Measurements from ENCODE around the gene MCM8.

The MCM8 gene

DNA sequence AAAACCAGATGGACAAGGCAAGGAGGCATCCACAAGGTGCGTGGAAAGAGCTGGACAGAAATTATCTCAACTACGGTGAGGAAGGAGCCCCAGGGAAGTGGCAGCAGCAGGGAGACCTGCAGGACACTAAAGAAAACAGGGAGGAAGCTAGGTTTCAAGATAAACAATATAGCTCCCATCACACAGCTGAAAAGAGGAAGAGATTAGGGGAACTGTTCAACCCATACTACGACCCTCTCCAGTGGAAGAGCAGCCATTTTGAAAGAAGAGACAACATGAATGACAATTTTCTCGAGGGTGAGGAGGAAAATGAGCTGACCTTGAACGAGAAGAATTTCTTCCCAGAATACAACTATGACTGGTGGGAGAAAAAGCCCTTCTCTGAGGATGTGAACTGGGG, 27.0 kb upstream of the MCM8 start:
- no peak overlapping the region for H3K27ac ChIP-seq (ENCODE audit: low read depth, low read length)
- no peaks in the 10 kb centered on the region for H4K20me1 ChIP-seq (ENCODE audit: control insufficient read depth, insufficient read depth, low read depth, low read length)
- H3K36me3 ChIP-seq (ENCODE audit: control insufficient read depth, low read length), result no peaks in the 10 kb centered on the region
- H3K9me2 ChIP-seq (replicated peaks; ENCODE audit: control insufficient read depth, low read length), result no peaks in the 10 kb centered on the region
- no peaks in the 10 kb centered on the region for H3K9me3 ChIP-seq (ENCODE audit: control insufficient read depth, insufficient read depth, low read length)
- H3F3A ChIP-seq (ENCODE audit: control insufficient read depth, insufficient read depth), result no peaks in the 10 kb centered on the region
- H3K27me3 ChIP-seq (ENCODE audit: control insufficient read depth, low read length), result peaks cover 22% of the 10 kb centered on the region
- no peak overlapping the region for H3K4me3 ChIP-seq (ENCODE audit: low read length)
- H3K79me2 ChIP-seq (ENCODE audit: control insufficient read depth, low read length), result no peaks in the 10 kb centered on the region
- H3K4me2 ChIP-seq (ENCODE audit: low read length), result no peak overlapping the region
- TF ChIP-seq CTCF (IDR thresholded peaks at IDR 0.05; ENCODE audit: low read depth, low read length, poor library complexity, severe bottlenecking) (no peak), EZH2phosphoT487 (IDR thresholded peaks at IDR 0.05; ENCODE audit: borderline replicate concordance, low read length) (no peak)
- no peaks in the 10 kb centered on the region for H3K4me1 ChIP-seq (ENCODE audit: control insufficient read depth, low read length)

GRCh38 chr20:5925551-5925950, 24.9 kb upstream of the MCM8 start:
- Histone ChIP-seq H3K27me3 (ENCODE audit: control insufficient read depth, low read length) (peaks cover 22% of the 10 kb centered on the region), H4K20me1 (ENCODE audit: control insufficient read depth, insufficient read depth, low read depth, low read length) (no peaks in the 10 kb centered on the region), H3K27ac (ENCODE audit: low read depth, low read length) (no peak overlapping the region), H3F3A (ENCODE audit: control insufficient read depth, insufficient read depth) (no peaks in the 10 kb centered on the region), H3K4me2 (ENCODE audit: low read length) (no peak overlapping the region), H3K9me2 (replicated peaks; ENCODE audit: control insufficient read depth, low read length) (no peaks in the 10 kb centered on the region), H3K4me3 (ENCODE audit: low read length) (no peak overlapping the region), H3K9me3 (ENCODE audit: control insufficient read depth, insufficient read depth, low read length) (no peaks in the 10 kb centered on the region), H3K79me2 (ENCODE audit: control insufficient read depth, low read length) (no peaks in the 10 kb centered on the region), H3K36me3 (ENCODE audit: control insufficient read depth, low read length) (no peaks in the 10 kb centered on the region), H3K4me1 (ENCODE audit: control insufficient read depth, low read length) (no peaks in the 10 kb centered on the region)
- TF ChIP-seq CTCF (IDR thresholded peaks at IDR 0.05; ENCODE audit: low read depth, low read length, poor library complexity, severe bottlenecking) (no peak), EZH2phosphoT487 (IDR thresholded peaks at IDR 0.05; ENCODE audit: borderline replicate concordance, low read length) (no peak)

DNA sequence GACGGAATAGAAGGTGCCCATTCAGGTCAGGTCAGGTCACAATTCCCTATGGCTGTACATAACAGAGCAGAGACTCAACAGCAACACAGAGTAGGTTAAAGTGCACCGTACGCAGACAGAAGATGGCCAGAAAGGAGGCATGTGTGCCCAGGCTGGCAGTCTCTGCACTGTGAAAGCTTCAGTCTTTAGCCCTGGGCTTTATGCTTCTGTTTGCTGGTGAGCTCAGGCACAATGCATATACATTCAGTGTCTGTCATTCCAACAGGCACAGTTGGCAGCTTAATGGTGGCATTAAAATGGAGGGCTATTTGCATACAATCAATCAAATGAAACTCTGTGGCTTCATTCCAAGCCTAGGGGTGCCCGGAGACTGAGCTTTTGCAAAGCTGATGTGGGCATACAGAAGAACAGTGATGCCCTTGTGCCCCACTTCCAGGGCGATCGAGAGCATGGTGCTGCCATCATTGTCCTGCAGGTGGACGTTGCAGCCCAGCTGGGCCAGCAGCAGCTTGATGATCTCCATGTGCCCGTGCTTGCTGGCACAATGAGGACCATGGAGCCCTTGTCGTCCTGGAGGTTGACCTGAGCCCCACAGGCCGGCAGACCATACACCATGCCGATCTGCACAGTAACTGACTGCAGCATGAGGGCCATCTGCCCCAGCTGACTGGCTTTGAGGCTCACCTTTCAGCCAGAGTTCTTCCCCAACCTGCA, 22.5 kb upstream of the MCM8 start:
- H3K9me2 ChIP-seq (replicated peaks; ENCODE audit: control insufficient read depth, low read length), result no peaks in the 10 kb centered on the region
- H3K9me3 ChIP-seq (ENCODE audit: control insufficient read depth, insufficient read depth, low read length), result no peaks in the 10 kb centered on the region
- H3K79me2 ChIP-seq (ENCODE audit: control insufficient read depth, low read length), result no peaks in the 10 kb centered on the region
- TF ChIP-seq EZH2phosphoT487 (IDR thresholded peaks at IDR 0.05; ENCODE audit: borderline replicate concordance, low read length) (no peak), CTCF (IDR thresholded peaks at IDR 0.05; ENCODE audit: low read depth, low read length, poor library complexity, severe bottlenecking) (no peak)
- H3K4me1 ChIP-seq (ENCODE audit: control insufficient read depth, low read length), result no peaks in the 10 kb centered on the region
- no peaks in the 10 kb centered on the region for H3K36me3 ChIP-seq (ENCODE audit: control insufficient read depth, low read length)
- no peaks in the 10 kb centered on the region for H4K20me1 ChIP-seq (ENCODE audit: control insufficient read depth, insufficient read depth, low read depth, low read length)
- no peak overlapping the region for H3K4me3 ChIP-seq (ENCODE audit: low read length)
- H3K27ac ChIP-seq (ENCODE audit: low read depth, low read length), result no peak overlapping the region
- H3K27me3 ChIP-seq (ENCODE audit: control insufficient read depth, low read length), result peaks cover 22% of the 10 kb centered on the region
- no peaks in the 10 kb centered on the region for H3F3A ChIP-seq (ENCODE audit: control insufficient read depth, insufficient read depth)
- no peak overlapping the region for H3K4me2 ChIP-seq (ENCODE audit: low read length)
